GM19467 (cell line): Measurements from ENCODE around the gene CPEB4.

Experiments used
- ATAC-seq: cut with Tn5 transposase; IDR thresholded peaks from one replicate; pipeline ENCODE4 v1.9.1; 2021; ENCODE audit warnings: mild to moderate bottlenecking, moderate library complexity; ENCODE audit not compliant: unreplicated experiment

Gene CPEB4

GRCh38 chr5:173887610-173888472 lies at the start of gene CPEB4:
Gene CPEB4, plus strand, starts transcription at chr5:173888349. Its CDS starts 1,385 bp downstream, at chr5:173889734.
- ATAC-seq = peak; percentile 89

- no peak for ATAC-seq
These were observed 48.9 kb upstream of the CPEB4 start for GRCh38 chr5:173839117-173839713.

GRCh38 chr5:173840111-173840983 lies 47.8 kb upstream of the CPEB4 start:
- no peak for ATAC-seq

GRCh38 chr5:173841710-173842109 lies 46.4 kb upstream of the CPEB4 start:
- ATAC-seq = no peak

GRCh38 chr5:173843794-173844193 lies 44.4 kb upstream of the CPEB4 start:
- ATAC-seq = no peak

GRCh38 chr5:173845321-173845720 lies 42.8 kb upstream of the CPEB4 start:
- no peak for ATAC-seq

- no peak for ATAC-seq
These were observed 41.1 kb upstream of the CPEB4 start for GRCh38 chr5:173846929-173847501.

GRCh38 chr5:173848986-173849596 lies 39.1 kb upstream of the CPEB4 start:
- ATAC-seq = no peak

- no peak for ATAC-seq
These were observed 38.2 kb upstream of the CPEB4 start for GRCh38 chr5:173849908-173850307.

GRCh38 chr5:173850659-173851058 lies 37.5 kb upstream of the CPEB4 start:
- no peak for ATAC-seq

- no peak for ATAC-seq
These were observed 36.4 kb upstream of the CPEB4 start for GRCh38 chr5:173851595-173852243.

GRCh38 chr5:173852790-173853359 lies 35.3 kb upstream of the CPEB4 start:
- ATAC-seq = no peak

GRCh38 chr5:173853370-173854131 lies 34.6 kb upstream of the CPEB4 start:
- no peak for ATAC-seq

- ATAC-seq = no peak
These were observed 32.8 kb upstream of the CPEB4 start for GRCh38 chr5:173855162-173855994.

- no peak for ATAC-seq
These were observed 32.0 kb upstream of the CPEB4 start for GRCh38 chr5:173855995-173856656.

GRCh38 chr5:173857234-173857633 lies 30.9 kb upstream of the CPEB4 start:
- ATAC-seq = no peak

- ATAC-seq = no peak
These were observed 30.0 kb upstream of the CPEB4 start for GRCh38 chr5:173858021-173858669.
